SK-N-SH (cell line): ENCODE data around the gene RPL11. TPM values are rescaled to one million over a fixed set of nuclear protein-coding genes. Genes with fewer than 3 reads are reported as not detected.

Experiments used
- CTCF ChIA-PET: fragments of 300-600, 350-600 bp; formaldehyde crosslinking; extraction: SDS; loops from one replicate; lab custom pipeline; 2021; lab: Yijun Ruan, JAX
- POLR2A ChIA-PET: fragments of 350-600 bp; sonication (Branson Sonifier 250); formaldehyde crosslinking; extraction: SDS; loops from one replicate; lab custom pipeline; 2020; ENCODE audit warnings: antibody characterized with exemption, inconsistent platforms; lab: Yijun Ruan, JAX
- DNase-seq: peaks from one replicate; pipeline ENCODE4 v3.0.0; 2012
- H2AFZ ChIP-seq: fragments of 200-600 bp; sonication (generic); 2 replicates; pipeline ENCODE4 v1.8.1; 2016; ENCODE audit warnings: antibody characterized with exemption, mild to moderate bottlenecking, low read depth
- H3F3A ChIP-seq: fragments of 200-600 bp; sonication (generic); replicated peaks from 2 replicates; pipeline ENCODE3; 2016; ENCODE audit warnings: antibody characterized with exemption, mild to moderate bottlenecking; ENCODE audit not compliant: insufficient read depth
- H3K27ac ChIP-seq, 2 experiments: fragments of 200-500 bp in 1 of 2; fragments of 200-600 bp in 1 of 2; sonication (Bioruptor generic) in 1 of 2; sonication (generic), shearing (Covaris generic) in 1 of 2; 2 replicates each; pipeline versions ENCODE4 v1.5.1 to v1.6.1; 2014 to 2016; ENCODE audit warnings: low read depth in 2 of 2, inconsistent platforms in 1 of 2, low read length in 1 of 2, mild to moderate bottlenecking in 1 of 2, mixed read lengths in 1 of 2
- H3K27me3 ChIP-seq: fragments of 200-600 bp; sonication (generic), shearing (Covaris generic); 2 replicates; pipeline ENCODE4 v1.6.1; 2016; ENCODE audit warnings: mixed run types; ENCODE audit not compliant: insufficient read depth
- H3K36me3 ChIP-seq, 2 experiments: fragments of 200-500 bp in 1 of 2; fragments of 200-600 bp in 1 of 2; sonication (Bioruptor generic) in 1 of 2; sonication (generic) in 1 of 2; replicated peaks in 1 of 2; 2 replicates each; pipeline versions ENCODE3 to v1.5.1; 2014 to 2016; ENCODE audit warnings: low read length in 1 of 2, mild to moderate bottlenecking in 1 of 2; ENCODE audit not compliant: insufficient read depth in 2 of 2, control insufficient read depth in 1 of 2
- H3K4me1 ChIP-seq, 2 experiments: fragments of 200-500 bp in 1 of 2; fragments of 200-600 bp in 1 of 2; sonication (Bioruptor generic) in 1 of 2; sonication (generic), shearing (Covaris generic) in 1 of 2; 2 replicates each; pipeline versions ENCODE4 v1.5.1 to v1.6.1; 2014 to 2016; ENCODE audit warnings: low read depth in 1 of 2, low read length in 1 of 2, mixed run types in 1 of 2; ENCODE audit not compliant: insufficient read depth in 2 of 2, control insufficient read depth in 1 of 2
- H3K4me2 ChIP-seq: fragments of 200-600 bp; sonication (generic), shearing (Covaris generic); 2 replicates; pipeline ENCODE4 v1.6.1; 2017; ENCODE audit warnings: mixed run types
- H3K4me3 ChIP-seq, 2 experiments: fragments of 200-500 bp in 1 of 2; fragments of 200-600 bp in 1 of 2; sonication (Bioruptor generic) in 1 of 2; sonication (generic), shearing (Covaris generic) in 1 of 2; 2 replicates each; pipeline versions ENCODE4 v1.5.1 to v1.8.1; 2014 to 2016; ENCODE audit warnings: low read depth in 2 of 2, inconsistent platforms in 1 of 2, low read length in 1 of 2, mild to moderate bottlenecking in 1 of 2, mixed read lengths in 1 of 2, moderate library complexity in 1 of 2
- H3K79me2 ChIP-seq: fragments of 200-600 bp; sonication (generic); 2 replicates; pipeline ENCODE4 v1.8.1; 2017; ENCODE audit warnings: mild to moderate bottlenecking; ENCODE audit not compliant: insufficient read depth
- H3K9ac ChIP-seq: fragments of 200-600 bp; sonication (generic); 2 replicates; pipeline ENCODE4 v1.6.1; 2017; ENCODE audit warnings: mixed run types
- H3K9me2 ChIP-seq: fragments of 200-600 bp; sonication (generic); 2 replicates; pipeline ENCODE4 v1.6.1; 2017; ENCODE audit warnings: mixed run types
- H3K9me3 ChIP-seq: fragments of 200-600 bp; sonication (generic); 2 replicates; pipeline ENCODE4 v1.6.1; 2017; ENCODE audit warnings: mixed run types, mild to moderate bottlenecking, moderate library complexity
- H4K20me1 ChIP-seq: fragments of 200-600 bp; sonication (generic); 2 replicates; pipeline ENCODE4 v1.6.1; 2017; ENCODE audit warnings: mild to moderate bottlenecking, mixed run types; ENCODE audit not compliant: insufficient read depth
- CTCF ChIP-seq: fragments of 200-600 bp; sonication (generic); IDR thresholded peaks from 2 replicates; pipeline ENCODE4 v1.6.1; 2017; ENCODE audit warnings: antibody characterized with exemption, mild to moderate bottlenecking, moderate library complexity
- FOSL2 ChIP-seq: IDR thresholded peaks from 2 replicates; pipeline ENCODE4 v1.4.0; 2012; ENCODE audit warnings: low read depth, mild to moderate bottlenecking, moderate library complexity, borderline replicate concordance
- FOXJ3 ChIP-seq: sonication (generic); formaldehyde crosslinking; IDR thresholded peaks from 2 replicates; pipeline ENCODE4 v1.5.1; 2020; ENCODE audit warnings: mild to moderate bottlenecking, missing genetic modification reagents
- FOXM1 ChIP-seq: IDR thresholded peaks from 2 replicates; pipeline ENCODE4 v1.4.0; 2012; ENCODE audit warnings: low read depth, mild to moderate bottlenecking
- GABPA ChIP-seq: IDR thresholded peaks from 2 replicates; pipeline ENCODE4 v1.4.0; 2012; ENCODE audit warnings: low read depth, mild to moderate bottlenecking
- JUND ChIP-seq: IDR thresholded peaks from 2 replicates; pipeline ENCODE4 v1.4.0; 2012
- PBX3 ChIP-seq: IDR thresholded peaks from 2 replicates; pipeline ENCODE4; 2012
- RAD21 ChIP-seq: IDR thresholded peaks from 2 replicates; pipeline ENCODE4 v1.6.1; 2012; ENCODE audit warnings: mild to moderate bottlenecking, low read length
- TCF12 ChIP-seq: IDR thresholded peaks from 2 replicates; pipeline ENCODE4 v1.4.0; 2012
- WGBS: methylation state at CpG from one replicate; pipeline ENCODE4 v1.1.6; 2017; ENCODE audit warnings: low lambda C conversion rate; 5-methylcytosine and 5-hydroxymethylcytosine counted together
- polyA plus RNA-seq, 3 experiments: library from polyadenylated mRNA; depleted of rRNA; stranded (reverse); fragments of >200 nt; gene quantifications; 2 replicates each; pipeline ENCODE4 v1.2.3, GENCODE V29; 2012

Gene RPL11
- polyA plus RNA-seq, 1 of the 3 experiments (the other 2 are of a cell fraction) = 2,255 TPM

GRCh38 chr1:23718482-23718881 is 26.9 kb downstream of the RPL11 start:
- Histone ChIP-seq H3K79me2 (peaks cover 53% of the 10 kb centered on the region; the same call in 1 of the 2 replicates), H4K20me1 (peaks cover 25% of the 10 kb centered on the region; the same call in 1 of the 2 replicates)
- TF ChIP-seq CTCF = peak; percentile 64
- peak; percentile 22; the same call in 1 of the 2 replicates for TF ChIP-seq RAD21
- no peak for TF ChIP-seq FOXM1
- TF ChIP-seq GABPA = no peak
- TF ChIP-seq, all 33 proteins: peak for 2
- Histone ChIP-seq H2AFZ (no peak overlapping the region), H3K9me3 (no peaks in the 10 kb centered on the region), H3K4me1 (peaks cover 0 to 3% of the 10 kb centered on the region in 2 experiments; a peak in 1 of 4 replicates), H3K4me2 (no peak overlapping the region), H3K27me3 (no peaks in the 10 kb centered on the region), H3K27ac (no peak overlapping the region), H3K36me3 (peaks cover 0 to 3% of the 10 kb centered on the region in 2 experiments), H3F3A (no peaks in the 10 kb centered on the region), H3K9ac (no peak overlapping the region), H3K9me2 (no peaks in the 10 kb centered on the region), H3K4me3 (no peak overlapping the region; a peak in 1 of 4 replicates)
- POLR2A ChIA-PET = no interaction called here
- 63% methylated on average over 3 of the region's 3 CpGs for WGBS
- DNase-seq = peak; percentile 63
- CTCF ChIA-PET = interaction anchor here (0.7 to 2.3 kb wide), 7 partner anchors 11 to 174 kb away, joined by 3 to 8 read pairs (median 4); partner anchors contain the start of gene RPL11

GRCh38 chr1:23719162-23719820 is 27.7 kb downstream of the RPL11 start:
- no peak overlapping the region for H2AFZ ChIP-seq
- no peak overlapping the region for H3K9ac ChIP-seq
- WGBS = 84% methylated on average over 3 of the region's 3 CpGs
- 0 out of 2 replicates have a peak, but pooled peaks cover 25% of the 10 kb centered on the region for H4K20me1 ChIP-seq
- no peaks in the 10 kb centered on the region for H3K9me2 ChIP-seq
- DNase-seq = no peak
- no peak overlapping the region for H3K4me2 ChIP-seq
- 0 out of 2 replicates have a peak, but pooled peaks have one; percentile 7 for TF ChIP-seq FOSL2
- no peak for TF ChIP-seq FOXJ3 (CRISPR knock-in tag)
- TF ChIP-seq TCF12 = peak; percentile 16; the same call in 1 of the 2 replicates
- TF ChIP-seq PBX3 = 0 out of 2 replicates have a peak, but pooled peaks have one; percentile 12
- no peak for TF ChIP-seq JUND
- ChIA-PET POLR2A (no interaction called here), CTCF (interaction anchor here (0.8 to 1.7 kb wide), 5 partner anchors 11 to 125 kb away, joined by 3 to 4 read pairs (median 3); no protein-coding TSS in a partner anchor)
- H3K4me1 ChIP-seq = peaks cover 0 to 3% of the 10 kb centered on the region in 2 experiments; a peak in 1 of 4 replicates
- H3F3A ChIP-seq = no peaks in the 10 kb centered on the region
- peaks cover 0 to 3% of the 10 kb centered on the region in 2 experiments for H3K36me3 ChIP-seq
- no peaks in the 10 kb centered on the region for H3K27me3 ChIP-seq
- H3K27ac ChIP-seq = no peak overlapping the region
- no peak overlapping the region for H3K4me3 ChIP-seq
- peaks cover 47% of the 10 kb centered on the region; the same call in 1 of the 2 replicates for H3K79me2 ChIP-seq
- no peaks in the 10 kb centered on the region for H3K9me3 ChIP-seq
